Hippocampal formation (tissue), 2 donors: ENCODE results near the gene LAMA2.

Experiments used
- DNase-seq, 2 donors: peaks; one replicate each; lab custom pipeline; 2025; lab: John Stamatoyannopoulos, UW

LAMA2 gene, protein sequence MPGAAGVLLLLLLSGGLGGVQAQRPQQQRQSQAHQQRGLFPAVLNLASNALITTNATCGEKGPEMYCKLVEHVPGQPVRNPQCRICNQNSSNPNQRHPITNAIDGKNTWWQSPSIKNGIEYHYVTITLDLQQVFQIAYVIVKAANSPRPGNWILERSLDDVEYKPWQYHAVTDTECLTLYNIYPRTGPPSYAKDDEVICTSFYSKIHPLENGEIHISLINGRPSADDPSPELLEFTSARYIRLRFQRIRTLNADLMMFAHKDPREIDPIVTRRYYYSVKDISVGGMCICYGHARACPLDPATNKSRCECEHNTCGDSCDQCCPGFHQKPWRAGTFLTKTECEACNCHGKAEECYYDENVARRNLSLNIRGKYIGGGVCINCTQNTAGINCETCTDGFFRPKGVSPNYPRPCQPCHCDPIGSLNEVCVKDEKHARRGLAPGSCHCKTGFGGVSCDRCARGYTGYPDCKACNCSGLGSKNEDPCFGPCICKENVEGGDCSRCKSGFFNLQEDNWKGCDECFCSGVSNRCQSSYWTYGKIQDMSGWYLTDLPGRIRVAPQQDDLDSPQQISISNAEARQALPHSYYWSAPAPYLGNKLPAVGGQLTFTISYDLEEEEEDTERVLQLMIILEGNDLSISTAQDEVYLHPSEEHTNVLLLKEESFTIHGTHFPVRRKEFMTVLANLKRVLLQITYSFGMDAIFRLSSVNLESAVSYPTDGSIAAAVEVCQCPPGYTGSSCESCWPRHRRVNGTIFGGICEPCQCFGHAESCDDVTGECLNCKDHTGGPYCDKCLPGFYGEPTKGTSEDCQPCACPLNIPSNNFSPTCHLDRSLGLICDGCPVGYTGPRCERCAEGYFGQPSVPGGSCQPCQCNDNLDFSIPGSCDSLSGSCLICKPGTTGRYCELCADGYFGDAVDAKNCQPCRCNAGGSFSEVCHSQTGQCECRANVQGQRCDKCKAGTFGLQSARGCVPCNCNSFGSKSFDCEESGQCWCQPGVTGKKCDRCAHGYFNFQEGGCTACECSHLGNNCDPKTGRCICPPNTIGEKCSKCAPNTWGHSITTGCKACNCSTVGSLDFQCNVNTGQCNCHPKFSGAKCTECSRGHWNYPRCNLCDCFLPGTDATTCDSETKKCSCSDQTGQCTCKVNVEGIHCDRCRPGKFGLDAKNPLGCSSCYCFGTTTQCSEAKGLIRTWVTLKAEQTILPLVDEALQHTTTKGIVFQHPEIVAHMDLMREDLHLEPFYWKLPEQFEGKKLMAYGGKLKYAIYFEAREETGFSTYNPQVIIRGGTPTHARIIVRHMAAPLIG (N-terminal part only)

DNA sequence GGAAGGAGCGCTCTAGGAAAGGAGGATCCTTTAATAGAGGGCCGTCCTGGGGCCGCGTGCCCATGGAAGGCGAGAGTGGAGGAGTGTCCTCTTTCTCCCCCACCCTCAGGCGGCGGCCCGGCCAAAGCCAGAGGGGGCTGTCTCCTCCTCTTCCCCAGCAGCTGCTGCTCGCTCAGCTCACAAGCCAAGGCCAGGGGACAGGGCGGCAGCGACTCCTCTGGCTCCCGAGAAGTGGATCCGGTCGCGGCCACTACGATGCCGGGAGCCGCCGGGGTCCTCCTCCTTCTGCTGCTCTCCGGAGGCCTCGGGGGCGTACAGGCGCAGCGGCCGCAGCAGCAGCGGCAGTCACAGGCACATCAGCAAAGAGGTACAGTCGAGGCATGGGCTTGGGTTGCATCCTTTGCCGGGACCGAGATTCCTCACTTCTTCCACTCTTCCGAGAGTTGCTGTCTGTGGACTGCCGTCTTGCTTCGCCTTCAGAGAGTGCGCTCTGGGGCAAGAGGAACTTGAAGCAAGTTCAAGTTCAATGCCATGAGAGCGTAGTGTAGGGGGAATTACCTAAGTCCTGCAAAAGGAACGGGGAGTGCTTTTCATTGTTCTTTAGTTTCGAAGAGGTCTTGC is at the start of gene LAMA2:
TSS of gene LAMA2 (plus strand) at position 148 of the 621 bp plus-strand sequence. CDS start at position 256, 108 bp downstream.
- DNase-seq: peak; percentile 52 to 69

DNA sequence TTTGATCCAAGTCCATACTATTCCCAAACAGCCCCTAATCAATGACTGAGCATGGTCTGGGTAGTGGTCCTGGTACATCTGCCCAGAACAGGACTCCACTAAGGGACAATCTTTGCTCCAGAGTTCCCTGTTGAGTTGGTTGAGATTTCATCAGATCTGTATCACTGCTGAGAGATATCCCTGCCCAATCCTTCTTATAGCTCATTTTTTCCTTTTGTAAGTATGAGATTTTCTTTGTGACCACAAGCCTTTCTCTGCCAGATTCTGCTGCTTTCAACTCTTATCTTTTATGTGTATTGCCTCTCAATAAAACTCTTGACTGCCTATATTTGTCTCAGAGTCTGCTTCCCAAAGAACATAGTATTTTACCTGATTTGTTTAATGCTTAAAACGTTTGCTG is 46.2 kb upstream of the LAMA2 start:
- no peak for DNase-seq

DNA sequence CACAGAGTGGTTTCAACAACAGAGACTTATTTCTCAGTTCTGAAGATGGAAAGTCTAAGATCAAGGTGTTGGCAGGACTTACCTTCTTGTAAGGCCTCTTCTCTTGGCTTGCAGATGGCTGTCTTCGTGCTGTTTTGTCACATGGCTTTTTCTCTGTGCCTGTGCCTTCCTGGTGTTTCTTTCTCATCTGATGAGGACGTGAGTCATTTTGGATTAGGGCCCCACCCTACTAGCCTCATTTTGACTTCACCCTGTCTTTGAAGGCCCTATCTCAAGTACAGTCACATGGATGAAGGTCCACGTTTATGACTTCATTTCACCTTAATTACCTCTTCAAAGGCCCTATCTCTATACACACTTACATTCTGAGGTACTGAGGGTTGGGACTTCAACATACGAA is 41.4 kb upstream of the LAMA2 start:
- DNase-seq: no peak

DNA sequence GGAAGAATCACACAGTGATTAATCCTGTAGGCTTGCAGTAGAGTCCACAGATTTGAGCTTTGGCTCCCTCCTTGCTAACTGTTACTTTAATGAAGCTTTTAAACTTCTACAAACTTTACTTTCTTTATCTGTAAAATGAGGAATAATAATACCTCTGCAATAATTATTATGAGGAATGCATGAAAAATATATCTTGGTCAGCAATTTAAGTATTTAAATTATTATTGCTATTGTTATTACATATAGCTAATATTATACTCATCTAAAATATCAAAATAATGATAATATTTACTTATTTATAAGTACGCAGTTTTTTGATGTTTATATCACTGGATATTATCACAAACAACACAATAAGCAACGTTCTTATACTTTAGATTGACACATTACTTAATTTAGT is 38.3 kb upstream of the LAMA2 start:
- DNase-seq: no peak

DNA sequence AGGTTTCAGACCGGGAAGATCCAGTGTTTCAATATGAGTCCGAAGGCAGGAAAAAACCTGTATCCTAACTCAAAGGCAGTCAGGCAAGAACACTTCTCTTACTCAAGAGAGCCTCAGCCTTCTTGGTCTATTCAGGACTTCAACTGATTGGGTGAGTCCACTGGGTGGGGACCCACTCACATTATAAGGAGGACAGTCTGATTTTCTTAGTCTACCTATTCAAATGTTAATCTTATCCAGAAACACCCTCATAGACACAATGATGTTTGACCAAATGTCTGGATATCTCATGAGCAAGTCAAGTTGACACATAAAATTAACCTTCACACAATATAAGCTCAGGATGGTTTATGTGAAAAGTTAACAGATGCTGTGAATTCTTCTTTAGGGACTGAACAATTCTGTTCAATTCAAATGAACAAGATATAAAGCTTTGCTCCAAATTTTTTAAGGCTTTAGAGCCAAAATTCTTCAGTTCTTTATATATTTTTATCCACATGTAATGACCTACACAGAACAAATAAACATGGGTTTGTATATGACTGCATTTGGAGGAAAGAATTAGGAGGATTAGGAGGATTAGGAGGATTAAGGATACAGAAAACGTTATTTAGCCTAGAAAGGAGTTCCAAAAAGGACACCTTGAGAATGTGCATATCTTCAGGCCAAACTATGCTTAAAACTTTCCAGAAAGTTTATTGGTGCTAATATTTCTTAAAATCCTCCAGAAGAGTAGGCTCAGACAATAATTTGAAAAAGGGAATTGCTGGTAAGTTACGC is 35.3 kb upstream of the LAMA2 start:
- no peak for DNase-seq

DNA sequence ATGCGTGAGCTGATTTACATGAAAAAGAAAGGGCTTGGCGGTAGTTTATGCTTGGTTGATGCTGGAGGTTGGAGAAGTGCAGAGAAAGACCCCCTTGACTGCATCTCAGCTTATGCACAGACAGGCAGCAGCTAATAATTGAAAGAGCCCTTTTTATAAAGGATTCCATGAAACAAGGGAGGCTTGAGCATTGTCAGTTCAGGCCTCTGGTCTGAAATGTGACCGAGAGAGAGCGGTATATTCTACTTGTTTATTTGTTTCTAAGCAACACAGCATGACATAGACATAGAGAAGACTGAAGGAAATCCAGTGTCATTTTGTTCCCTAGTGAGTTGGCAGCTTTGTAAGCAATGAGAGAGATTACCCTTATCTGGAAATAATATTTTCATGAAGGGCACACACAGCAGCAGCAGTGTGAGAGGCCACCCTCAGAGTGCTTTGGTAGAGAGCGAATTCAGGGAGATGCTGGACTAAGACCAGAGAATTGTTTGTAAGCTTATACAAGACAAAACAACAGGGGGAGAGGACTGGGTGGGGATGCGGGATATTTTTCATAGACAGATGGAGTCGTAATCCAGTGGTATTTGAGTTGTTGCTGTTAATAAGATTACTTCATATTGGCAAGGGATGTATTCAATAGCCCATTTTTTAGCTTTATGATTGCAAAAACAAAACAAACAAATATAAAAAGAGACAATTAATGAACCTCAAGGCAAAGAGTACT is 34.6 kb upstream of the LAMA2 start:
- DNase-seq: no peak

DNA sequence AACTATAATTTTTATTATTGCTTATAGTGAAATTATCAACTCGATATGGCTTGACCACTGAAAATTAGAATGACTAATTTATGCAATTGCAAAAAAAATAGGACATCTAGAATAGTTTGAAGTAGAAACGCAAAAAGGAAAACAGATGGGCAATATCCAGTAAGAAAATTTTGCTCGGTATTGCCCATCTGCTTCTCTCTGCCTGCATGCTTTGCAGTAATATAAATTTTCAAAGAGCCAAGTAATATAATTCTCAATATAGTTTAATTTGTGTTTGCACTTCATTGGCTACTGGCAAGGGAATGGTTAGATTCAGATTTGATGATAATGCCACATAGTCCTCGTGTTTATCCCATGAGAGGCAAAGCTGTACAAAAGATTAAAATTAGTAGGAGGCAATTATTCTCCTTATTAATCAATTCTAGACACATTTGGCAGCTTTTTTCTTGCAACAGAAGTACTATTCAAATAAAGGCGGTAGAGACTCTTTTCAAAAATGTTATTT is 27.3 kb upstream of the LAMA2 start:
- DNase-seq: no peak

DNA sequence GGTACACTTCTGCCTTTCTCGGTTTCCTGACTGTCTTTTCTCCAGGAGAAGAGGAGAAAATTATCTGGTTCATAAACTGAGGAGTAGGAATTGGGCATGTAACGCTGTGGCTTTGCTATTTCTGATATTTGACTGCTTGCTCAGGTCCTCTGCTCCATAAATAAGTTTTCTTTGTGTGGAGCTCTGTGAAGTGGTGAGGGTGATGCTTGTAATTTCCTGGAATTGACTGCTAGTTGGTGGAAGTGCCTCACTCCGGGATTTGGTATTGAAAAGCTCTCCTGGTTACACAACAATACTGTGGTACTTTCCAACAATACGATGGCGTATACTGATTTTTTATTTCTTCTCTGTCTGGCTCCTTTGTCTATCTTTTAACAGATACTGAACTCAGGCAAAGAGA is 25.1 kb upstream of the LAMA2 start:
- DNase-seq: no peak

DNA sequence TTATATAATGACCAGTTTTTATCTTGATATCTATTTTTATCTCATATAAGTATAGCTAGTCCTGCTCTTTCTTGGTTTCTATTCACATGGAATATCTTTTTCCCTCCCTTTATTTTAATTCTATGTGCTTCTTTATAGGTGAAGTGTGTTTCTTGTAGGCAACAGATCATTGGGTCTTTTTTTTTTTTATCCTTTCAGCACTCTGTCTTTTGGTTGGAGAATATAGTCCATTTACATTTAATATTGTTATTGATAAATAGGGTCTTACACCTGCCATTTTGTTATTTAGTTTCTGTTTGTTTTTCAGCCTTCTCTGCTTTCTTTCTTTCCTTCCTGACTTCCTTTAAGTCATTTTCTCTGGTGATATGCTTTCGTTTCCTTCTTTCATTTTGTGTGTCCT is 22.2 kb upstream of the LAMA2 start:
- no peak for DNase-seq

DNA sequence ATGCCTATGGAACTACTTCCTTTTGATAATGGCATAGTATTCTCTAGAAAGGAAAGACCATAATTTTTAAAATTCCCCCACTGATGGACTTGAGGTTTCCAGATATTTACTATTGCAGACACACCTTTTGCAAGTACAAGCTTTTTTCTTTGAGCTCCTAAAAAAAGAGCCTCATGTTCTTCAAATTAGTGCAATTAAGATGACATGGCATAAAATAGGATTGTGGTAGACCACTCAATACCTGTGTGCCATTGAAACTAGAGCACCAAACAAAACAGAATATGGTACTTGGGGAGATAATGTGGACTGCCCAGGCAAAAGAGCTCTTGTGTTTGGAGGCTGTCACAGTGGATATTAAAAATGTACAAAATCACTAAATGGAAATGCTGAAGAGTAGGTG is 19.0 kb upstream of the LAMA2 start:
- DNase-seq: no peak

DNA sequence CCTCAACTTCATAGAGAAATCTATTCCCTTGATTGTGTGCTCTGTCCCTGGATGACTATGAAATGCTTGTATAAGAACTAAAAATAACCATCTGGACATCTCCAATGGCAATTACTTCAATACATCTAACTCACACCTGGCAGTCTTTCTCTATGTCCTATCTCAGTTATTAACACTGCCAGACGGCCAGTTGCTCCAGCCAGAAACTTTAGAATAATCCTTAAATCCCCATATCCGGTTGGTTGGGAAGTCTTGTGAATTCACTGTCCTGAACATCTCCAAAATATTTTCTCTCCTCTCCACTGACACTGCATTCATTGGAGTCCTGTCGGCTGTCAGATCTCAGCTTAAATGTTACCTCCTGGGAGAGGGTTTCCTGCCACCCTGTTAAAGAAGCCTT is 12.2 kb upstream of the LAMA2 start:
- DNase-seq: no peak

DNA sequence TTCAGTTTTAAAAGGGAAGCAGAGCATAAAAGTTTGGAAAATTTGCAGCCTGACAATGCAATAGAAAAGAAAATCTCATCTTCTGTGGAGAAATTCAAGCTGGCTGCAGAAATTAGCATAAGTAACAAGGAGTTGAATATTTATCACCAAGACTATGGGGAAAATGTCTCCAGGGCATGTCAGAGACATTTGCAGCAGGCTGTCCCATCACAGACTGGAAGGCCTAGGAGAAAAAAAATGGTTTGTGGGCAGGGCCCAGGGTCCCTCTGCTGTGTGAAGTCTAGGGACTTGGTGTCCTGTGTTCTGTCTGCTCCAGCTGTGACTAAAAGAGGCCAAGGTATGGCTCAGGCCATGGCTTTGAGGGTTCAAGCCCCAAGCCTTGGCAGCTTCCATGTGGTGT is 8.1 kb upstream of the LAMA2 start:
- DNase-seq: no peak

DNA sequence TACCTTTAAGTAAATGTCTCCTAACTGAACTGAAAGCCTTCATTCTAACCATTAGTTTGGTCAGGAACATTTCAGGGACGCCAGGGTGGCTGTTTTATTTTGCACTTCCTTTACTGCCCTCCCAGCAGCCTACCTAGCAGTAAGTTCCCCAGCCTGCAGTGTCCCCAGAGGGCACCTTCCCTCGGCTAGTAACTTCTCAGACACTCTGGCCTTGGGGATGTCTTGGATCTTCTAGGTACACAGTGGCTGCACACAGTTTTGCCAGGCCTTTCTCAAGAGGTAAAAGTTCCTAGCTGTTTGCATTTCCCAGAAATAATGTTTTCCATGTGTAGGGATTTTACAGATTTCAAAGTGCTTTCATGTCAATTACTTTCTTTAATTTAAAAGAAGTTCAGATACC is 378 bp upstream of the LAMA2 start:
- DNase-seq: peak in 1 of 2 donors; percentile 1

DNA sequence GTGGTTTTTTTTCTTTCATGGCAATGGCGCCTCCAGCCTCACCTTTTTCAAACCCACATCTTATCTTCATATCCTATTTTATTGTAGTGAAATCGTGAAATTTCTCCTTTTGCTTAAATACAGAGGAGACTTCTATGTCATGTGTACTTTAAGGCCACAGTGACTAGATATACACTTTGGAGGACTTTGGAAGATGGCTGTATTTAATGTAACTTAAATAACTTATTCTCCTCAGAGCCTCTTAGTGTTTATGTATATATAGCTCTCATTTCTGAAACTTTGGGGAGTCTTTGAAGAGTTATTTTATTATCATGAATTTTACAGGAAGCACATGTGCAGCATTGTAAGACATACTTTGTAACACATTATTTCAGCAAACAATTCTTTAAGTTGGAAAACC is 968 bp downstream of the LAMA2 start:
- no peak for DNase-seq

DNA sequence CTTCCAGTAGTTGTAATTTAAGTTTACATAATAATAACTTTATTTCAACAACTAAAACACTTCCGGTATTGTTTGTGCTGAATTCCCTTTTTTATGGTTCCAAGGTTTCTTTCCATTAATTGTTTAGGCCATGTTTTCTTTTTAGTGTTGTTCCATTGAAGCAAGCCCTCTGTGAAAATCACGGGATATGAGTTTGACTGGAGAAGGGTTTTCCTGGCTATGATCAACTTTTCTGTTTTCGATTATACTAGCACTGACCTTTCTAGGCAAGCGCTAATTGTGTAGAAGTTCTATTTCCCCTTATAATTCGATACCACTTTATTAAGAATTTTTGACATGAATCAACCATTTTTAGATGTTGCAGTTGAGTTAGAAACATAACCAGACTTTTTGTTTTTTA is 2.4 kb downstream of the LAMA2 start:
- DNase-seq: no peak

DNA sequence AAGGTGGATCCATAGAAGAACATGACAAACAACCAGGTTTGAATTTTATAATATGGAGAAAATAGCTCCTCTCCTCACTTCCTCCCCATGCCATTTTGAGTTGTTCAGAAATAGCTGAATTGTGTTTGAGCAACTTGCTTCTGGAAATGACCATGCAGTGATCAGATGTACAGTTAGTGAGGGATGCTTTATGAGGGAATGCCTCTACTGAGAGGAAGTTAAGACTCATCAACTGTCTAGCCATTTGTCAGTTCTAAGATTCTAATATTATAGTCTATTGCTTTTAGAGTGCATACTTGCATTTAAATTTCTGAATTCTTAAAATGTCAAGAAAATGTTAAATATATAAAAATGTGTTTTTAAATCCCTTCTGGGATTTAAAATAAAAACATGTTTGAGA is 3.8 kb downstream of the LAMA2 start:
- no peak for DNase-seq

DNA sequence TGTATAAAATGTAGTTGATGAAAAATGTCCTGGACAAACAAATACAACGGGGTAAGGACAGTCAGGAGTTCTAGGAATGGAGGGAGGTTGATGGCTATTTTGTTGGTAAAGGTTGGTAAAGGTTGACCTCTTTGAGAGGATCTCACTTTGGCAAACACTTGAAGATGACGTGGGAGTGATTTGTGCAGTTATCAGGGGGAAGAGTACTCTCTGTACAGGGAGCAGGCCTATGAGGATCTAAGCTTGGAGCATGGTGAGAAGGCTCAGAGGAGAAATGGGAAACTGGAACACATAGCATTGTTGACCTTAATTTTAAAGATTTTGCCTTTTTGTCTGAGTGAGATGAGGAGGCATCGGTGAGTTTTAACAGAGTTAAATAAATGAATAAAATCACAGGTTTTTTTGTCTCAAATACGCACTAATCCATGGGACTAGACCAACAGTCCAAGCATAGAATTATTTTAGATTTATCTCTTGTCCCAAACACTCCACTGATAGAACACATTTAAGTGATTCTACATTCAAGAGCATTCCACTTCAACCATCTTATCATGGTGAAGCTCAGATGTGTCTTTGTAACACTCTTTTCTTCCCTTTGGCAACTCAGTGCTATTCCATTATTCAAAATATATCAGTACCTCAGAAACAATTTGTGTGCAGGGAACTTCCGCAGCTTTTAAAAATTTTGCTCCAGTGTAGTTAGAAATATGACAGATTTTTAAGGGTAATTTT is 5.7 kb downstream of the LAMA2 start:
- DNase-seq: no peak

DNA sequence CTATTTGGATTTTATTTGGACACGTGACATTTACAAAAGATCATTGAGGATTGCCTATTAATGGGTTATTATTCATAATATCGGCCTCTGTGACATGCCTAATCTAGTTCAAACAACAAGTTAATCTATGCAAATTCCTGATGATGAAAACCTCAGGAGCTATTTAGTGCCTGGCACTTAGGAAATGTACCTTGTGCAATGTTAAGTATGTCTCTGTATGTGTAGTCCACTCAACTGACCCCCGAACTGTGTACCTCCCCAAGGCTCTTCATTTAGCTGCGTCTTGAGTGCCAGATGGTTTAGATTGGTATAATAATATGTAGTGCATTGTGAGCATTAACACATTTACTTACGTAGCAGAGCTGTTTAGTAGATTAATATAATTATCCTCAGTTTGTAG is 6.9 kb downstream of the LAMA2 start:
- DNase-seq: no peak

DNA sequence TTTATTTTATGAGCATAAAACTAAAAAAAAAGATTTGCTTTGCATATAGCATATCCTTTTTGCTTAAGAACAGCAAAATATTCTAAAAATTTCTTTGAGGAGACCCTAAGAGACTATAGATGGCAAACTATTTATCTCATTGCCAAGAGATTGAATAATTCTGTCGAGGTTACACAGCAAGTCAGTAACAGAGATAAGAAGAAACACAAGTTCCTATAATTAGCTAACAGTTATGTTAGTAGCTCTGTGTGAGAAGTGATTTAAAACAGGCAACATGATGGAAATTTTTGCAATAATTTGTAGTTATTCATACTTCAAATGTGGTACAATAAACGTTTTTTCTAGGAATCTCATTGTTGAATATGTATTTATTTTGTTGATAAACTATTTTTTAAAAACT is 9.1 kb downstream of the LAMA2 start:
- no peak for DNase-seq
